GM19099 (cell line): ENCODE data around the gene IL25.

Source experiments
- POLR2A ChIP-seq: IDR thresholded peaks from 3 replicates; pipeline ENCODE4 v1.6.1; 2011; ENCODE audit warnings: low read depth; ENCODE audit not compliant: insufficient read length; ENCODE audit errors: extremely low read depth

Gene IL25

DNA sequence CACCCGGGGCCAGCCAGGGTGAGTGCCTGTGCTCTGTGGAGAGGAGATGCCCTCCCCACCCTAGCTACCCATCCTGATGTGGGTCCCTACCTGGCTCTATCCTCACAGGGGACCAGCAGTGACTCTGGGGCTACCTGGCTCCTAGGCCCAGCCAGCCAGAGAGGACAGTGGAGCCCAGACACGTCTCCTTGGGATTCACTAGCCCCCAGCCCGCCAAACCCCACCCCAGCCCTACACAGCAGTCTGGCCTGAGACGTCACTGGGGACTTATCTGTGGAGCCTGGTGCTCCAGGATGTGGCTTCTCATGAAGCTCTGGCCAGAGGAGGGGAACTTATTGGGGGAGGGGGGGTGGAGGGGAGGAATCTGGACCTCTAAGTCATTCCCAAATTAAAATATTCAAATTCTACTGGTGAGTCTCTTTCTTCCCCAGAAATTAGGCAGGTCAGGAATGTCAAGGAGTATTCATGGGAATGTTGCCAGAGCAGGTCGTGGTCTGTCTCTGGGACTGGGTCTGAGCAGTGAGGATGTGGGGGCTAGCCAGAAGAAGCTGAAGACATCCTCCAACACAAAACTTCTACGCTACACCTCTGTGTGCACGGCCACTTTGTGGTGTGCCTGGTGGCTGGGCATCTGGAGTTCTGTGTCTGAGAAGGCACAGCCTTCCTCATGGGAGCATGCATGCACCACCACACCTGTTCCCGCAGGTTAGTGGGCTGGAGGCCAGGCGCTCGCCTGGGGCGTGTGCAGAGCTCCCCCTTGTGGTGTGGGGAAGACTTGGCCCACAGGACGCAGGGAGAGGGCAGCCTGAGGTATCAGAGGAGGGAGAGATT lies 7.0 kb downstream of the IL25 start:
- TF ChIP-seq POLR2A: no peak

DNA sequence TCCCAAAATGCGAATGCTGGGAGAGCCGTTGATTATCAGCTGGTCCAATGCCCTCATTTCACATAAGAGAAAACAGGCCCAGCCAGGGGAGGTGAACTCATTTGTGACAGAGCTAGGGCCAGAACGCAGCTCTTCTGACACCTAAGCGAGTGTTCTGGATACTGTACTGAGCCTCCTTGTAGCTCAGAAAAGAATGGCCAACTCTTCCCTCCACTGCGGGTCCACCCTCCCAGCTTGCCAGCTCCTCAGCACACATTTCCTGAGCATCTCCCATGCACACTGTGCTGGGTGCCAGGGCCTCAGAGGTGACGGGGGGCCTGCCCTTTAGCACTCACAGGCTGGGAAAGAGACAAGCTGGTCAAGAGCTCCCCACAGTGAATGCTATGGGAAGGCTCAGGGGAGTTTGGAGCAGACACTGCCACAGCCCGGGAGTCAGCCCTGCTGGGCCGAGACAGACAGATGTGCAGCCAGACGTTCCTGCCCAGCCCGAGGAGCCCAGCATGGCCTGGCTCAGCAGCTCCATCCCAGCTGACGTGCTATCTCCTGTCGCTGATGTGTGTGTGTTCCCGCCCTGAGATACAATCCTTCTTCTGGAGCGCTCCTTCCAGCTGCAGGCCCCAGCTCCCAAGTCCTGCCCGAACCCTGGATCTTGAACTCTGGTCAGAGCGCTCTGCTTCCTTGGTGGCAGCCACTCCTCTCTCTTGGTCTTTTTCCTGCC lies 7.7 kb downstream of the IL25 start:
- no peak for TF ChIP-seq POLR2A

DNA sequence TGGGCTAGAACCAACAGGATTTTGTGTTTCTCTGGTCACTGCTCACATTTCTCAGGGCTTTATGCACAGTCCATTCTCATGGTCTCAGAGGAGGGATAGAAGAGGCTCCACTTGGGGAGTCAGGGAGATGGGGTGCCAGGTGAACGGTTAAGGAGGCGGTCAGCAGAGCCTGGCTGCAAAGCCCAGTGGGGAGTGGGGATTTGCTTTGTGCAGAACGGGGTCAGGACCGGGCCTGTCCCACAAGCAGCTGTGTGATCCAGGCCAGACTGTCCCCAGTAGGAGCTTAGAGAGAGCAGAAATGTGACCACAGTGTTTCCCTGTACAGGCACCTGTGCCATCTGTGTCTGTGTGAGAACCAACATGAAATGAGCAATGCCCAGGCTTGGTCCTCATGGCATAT lies 8.4 kb downstream of the IL25 start:
- TF ChIP-seq POLR2A: no peak

DNA sequence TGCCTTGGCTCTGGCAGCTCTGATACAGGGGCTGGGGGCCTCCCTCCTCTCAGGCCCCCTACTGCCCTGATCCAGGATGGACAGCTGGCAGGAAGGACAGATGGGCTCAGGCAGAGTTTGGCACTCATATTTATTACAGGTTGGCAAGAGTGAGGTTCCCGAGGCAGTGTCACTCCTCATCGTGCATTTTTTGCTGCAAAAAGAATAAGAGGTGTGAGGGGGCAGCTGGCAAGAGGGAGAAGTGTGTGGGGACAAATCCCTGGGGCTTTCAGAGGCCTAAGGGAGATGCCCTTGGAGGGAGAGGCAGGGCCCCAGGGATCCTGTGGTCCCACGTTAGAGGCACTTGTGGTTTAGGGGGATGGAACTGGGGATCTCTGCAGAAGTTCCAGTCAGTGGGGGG lies 9.3 kb downstream of the IL25 start:
- no peak for TF ChIP-seq POLR2A

DNA sequence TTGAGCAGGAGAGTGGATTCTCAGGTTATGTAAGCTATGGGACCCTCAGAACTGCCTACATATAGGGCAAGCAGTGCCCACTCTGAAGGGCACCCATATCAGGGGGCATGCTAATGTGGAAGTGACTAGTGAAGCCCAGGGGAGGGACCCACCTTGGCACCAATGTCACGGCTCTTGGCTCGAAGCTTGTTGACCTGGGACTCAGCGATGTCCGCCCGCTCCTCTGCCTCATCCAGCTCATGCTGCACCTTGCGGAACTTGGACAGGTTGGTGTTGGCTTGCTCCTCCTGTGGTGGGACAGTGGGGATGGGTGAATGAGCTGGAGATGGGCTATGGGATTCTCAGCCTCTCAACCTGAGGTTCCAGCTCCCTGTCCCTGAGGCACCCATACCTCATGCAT lies 9.7 kb downstream of the IL25 start:
- TF ChIP-seq POLR2A: no peak

DNA sequence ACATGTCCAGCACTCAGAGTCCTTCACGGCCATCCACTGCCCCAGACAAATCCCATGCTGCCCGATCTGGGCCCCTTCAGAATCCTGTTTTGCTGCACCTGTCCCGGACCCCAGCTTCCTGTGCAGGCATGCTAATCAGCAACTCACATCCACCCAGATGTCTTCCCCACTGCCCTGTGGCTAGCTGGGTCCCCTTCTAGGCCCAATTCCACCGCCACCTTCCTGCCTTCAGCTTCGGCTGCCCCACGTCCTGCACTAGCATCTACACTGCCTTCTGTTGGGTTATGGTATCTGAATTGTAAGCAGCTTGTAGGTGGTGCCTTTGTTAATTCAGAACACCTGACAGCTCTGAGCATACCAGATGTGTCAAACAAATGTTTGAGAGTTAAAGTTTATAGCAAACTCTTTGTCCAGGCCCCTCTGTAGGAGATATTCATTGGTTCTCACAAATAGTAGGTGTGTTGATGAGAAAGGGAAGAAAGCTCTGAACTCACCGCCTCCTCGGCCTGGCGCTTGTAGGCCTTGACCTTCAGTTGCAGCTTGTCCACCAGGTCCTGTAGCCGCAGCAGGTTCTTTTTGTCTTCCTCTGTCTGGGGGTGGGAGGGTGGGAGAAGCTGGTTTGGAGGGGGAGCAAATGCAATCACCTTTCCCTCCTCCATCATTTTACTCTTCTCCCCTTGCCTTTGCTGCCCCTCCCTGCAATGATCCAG lies 10.3 kb downstream of the IL25 start:
- TF ChIP-seq POLR2A: no peak

DNA sequence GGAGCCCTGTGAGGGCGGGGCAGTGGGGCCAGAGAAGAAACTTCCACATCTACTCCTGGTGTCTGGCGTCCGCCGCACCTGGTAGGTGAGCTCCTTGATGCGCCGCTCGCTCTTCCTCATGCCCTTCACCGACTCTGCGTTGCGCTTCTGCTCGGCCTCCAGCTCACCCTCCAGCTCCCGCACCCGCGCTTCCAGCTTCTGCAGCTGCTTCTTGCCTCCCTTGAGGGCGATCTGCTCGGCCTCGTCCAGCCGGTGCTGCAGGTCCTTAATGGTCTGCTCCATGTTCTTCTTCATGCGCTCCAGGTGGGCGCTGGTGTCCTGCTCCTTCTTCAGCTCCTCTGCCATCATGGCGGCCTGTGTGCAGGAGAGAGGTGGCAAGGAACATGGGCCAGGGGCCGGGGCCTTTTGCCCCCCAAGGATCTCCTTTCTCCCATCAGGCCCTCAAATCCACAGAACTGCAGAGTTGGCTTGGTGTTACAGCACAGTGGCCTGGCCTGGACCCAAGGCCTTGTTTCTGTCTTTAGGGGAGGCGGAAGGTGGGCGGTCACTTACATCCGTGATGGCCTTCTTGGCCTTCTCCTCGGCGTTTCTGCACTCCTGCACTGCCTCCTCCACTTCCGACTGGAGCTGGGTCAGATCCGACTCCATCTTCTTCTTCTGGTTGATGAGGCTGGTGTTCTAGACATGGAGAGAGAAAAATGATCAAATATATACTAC lies 11.9 kb downstream of the IL25 start:
- no peak for TF ChIP-seq POLR2A

DNA sequence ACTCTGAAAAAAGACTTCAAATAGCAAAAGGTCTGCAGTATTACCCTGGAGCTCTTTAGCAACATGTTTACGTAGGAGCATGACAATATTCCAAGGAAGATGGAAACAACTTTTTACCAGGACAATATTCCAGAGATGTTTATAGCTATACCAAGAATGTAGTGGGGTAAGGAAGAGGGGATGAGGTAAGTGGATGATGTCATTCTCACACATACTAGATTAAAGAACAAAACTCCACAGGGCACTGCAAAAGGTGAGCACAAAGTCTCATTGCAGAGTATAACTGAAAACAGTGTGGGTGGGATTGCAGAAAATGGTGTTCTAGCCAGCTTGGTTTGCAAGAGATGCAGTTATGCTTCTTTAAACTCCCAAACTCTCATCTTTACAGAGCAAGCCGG lies 12.6 kb downstream of the IL25 start:
- TF ChIP-seq POLR2A: no peak

DNA sequence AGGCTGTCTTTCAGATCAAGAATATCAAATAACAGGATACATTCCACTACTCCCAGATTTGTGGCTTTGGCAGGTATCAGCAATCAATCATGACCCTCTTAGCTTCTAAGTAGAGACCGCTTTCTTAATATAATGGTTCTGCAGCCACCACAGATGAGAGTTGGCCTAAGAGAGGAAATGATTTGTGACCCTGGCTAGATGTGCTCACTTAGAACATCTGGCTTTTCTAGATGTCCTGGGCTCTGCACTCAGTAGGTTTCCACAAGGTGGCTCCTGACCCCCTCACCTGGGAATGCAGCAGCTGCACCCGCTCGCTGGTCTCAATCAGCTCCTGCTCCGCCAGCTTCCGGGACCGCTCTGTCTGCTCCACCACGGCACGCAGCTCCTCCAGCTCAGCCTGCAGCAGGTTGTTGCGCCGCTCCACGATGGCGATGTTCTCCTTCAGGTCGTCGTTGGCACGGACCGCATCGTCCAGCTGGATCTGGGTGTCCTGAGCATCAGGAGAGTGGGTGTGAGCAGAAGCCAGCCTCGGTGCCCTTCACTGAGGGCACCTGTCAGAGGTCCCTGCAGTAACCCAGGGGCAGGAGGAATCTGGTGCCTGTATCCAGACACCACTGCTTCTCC lies 13.1 kb downstream of the IL25 start:
- no peak for TF ChIP-seq POLR2A

DNA sequence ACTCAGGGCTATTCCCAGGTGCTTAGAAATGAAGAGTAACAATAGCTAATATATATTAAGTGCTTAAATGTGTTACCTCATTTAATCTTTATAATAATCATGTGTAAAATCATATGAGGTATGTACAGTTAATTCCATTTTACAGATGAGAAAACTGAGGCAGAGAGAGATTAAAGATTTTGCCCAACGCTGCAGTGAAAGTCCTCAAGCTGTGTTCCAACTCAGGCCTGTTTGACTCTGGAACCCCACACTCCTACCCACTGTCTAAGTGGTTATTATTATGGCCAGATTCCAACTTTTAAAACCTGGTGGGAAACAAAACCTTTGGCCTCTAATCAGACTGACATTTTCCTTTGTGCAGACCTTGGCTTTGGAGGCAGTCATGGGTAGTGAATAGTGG lies 14.4 kb downstream of the IL25 start:
- TF ChIP-seq POLR2A: no peak

DNA sequence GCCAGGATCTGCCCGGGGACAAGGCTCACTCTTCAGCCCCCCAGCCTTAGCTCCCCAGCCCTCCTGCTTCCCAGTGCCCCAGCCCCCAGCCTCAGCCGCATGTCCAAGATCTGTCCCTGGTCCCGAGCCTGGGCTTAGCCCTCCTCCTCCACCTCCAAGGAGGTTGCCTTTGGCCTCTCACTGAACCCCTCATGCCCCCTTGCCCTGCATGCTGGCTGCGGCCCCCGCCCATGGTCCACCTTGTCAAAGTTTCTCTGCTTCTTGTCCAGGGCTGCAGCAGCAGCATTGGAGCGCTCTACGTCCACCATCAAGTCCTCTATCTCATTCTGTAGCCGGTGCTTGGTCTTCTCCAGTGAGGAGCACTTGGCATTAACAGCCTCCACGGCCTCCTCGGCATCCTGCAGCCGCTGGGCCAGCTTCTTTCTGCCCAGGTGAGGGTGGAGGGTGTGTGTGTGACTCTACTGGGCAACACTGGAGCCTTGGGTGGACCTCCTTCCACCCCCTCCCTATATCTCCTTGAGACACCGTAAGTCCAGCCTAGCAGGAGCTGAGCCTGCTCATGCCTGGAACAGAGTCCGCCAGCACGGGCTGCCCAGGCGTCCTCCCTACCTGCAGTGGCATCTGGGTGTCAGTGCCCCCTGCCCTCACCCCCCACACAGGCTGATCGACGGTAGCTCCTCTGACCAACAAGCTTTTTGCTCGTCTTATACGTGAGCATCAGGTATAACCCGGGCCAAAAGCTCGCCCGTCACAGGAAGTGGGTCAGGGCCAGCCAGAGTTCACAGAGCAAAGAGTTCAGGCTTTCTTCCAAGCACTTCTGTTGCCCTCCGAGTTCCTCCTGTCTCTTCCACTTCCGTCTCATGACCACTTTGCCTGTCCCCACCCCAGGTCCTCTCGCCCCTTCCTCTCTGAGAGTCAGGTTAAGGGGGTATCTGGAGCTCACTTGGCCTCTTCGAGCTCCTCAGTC lies 15.6 kb downstream of the IL25 start:
- TF ChIP-seq POLR2A: no peak

DNA sequence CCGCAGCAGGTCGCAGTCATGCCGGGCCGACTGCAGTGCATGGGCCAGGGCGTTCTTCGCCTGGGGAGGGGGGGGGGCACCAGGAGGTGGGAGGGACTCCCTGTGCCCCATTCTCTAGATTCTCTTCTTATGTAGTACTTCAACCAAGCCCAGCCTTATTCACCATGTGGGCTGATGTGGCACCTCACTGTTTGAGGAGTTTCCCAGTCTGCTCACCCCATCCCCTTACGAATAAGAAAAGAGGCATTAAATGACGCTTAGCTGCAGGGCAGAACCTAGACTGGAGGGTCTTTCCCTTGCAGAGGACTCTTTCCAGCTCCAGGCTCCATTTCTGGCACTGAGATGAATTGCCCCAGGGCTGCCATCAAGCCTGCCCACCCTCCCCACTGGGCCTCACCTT lies 16.4 kb downstream of the IL25 start:
- TF ChIP-seq POLR2A: no peak

DNA sequence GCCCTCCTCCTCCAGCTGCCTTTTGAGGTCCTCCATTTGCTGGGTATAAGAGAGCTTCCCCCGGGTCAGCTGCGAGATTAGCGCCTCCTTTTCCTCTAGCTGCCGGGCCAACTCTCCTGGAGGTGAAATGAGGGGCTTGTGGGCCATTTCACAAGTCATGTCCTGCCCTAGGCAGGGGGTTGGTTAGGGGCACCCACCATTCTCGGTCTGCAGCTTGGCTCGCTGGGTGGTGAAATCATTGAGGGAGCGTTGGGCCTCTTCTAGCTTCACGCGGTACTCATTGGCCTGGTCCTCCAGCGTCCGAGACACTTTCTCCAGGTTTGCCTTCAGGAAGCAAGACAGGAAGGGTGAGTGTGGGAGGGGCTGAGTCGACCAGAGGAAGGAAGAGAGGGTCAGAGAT lies 16.8 kb downstream of the IL25 start:
- TF ChIP-seq POLR2A: no peak

DNA sequence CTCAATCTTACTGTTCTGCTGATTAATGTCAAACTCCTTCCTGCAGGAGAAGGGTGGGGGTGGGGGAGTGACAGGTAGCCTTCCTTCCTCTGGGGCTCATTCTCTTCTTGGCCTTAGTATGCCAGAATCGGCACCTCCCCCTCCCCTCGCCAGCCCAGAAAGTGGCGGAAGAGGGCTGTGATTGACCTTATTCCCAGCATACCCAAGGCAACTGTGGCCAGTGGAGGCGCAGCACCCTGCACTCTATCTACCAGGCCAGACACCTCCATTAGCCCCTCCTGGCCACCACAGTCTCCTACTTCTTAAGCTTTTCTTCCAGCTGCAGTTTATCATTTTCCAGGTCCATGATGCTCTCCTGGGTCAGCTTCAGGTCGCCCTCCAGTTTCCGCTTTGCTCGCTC lies 20.0 kb downstream of the IL25 start:
- TF ChIP-seq POLR2A: no peak

DNA sequence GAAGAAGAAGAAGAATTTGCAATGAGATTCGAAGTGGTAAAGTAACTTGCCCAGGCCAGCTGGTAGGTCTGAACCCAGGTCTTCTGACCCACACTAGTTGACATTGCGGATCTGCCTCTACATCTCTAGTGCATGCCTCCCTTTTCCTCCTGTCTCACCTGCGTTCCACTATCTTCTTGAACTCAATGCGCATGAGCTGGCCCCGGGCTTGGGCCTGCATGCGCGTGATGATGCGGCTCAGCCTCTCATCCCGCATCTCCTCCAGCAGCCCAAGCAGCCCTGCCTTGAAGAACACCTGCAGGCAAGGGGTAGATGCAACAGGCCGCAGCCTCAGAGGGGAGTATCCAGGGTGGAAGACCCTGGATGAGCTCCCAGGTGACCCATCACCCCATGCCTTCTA lies 23.5 kb downstream of the IL25 start:
- TF ChIP-seq POLR2A: no peak
